Stimulated activated CD8-positive, alpha-beta memory T cell treated with anti-CD3 and anti-CD28 coated beads, Interleukin-15, amount 100 ng/mL, for 48 hours (primary cell): ENCODE measurements around the gene SCP2.

Experiments
- DNase-seq, 2 donors: peaks; one replicate each; pipeline ENCODE4 v3.0.0-alpha.2; 2020; ENCODE audit warnings: low read depth in 2 of 2

Gene SCP2

GRCh38 chr1:52927212-52928014 is at the start of gene SCP2:
Gene SCP2 (plus strand): TSS chr1:52927276. CDS start chr1:52927397, 121 bp downstream.
- DNase-seq = peak; percentile 63 to 74

- DNase-seq = no peak
Observed at GRCh38 chr1:52877554-52877953, 49.5 kb upstream of the SCP2 start.

- no peak for DNase-seq
Observed at GRCh38 chr1:52880206-52880605, 46.9 kb upstream of the SCP2 start.

- DNase-seq = no peak
Observed at GRCh38 chr1:52887483-52887882, 39.6 kb upstream of the SCP2 start.

- DNase-seq = no peak
Observed at GRCh38 chr1:52892424-52893215, 34.5 kb upstream of the SCP2 start.

- no peak for DNase-seq
Observed at GRCh38 chr1:52899445-52899894, 27.6 kb upstream of the SCP2 start.

GRCh38 chr1:52900402-52900801 is 26.7 kb upstream of the SCP2 start:
- no peak for DNase-seq

GRCh38 chr1:52901384-52901783 is 25.7 kb upstream of the SCP2 start:
- DNase-seq = no peak

GRCh38 chr1:52904208-52904926 is 22.7 kb upstream of the SCP2 start:
- DNase-seq = no peak

GRCh38 chr1:52904927-52905698 is 22.0 kb upstream of the SCP2 start:
- no peak for DNase-seq

- no peak for DNase-seq
Observed at GRCh38 chr1:52906135-52906603, 20.9 kb upstream of the SCP2 start.

- DNase-seq = no peak
Observed at GRCh38 chr1:52907068-52907811, 19.8 kb upstream of the SCP2 start.

- no peak for DNase-seq
Observed at GRCh38 chr1:52907812-52908153, 19.3 kb upstream of the SCP2 start.

GRCh38 chr1:52911541-52911940 is 15.5 kb upstream of the SCP2 start:
- DNase-seq = no peak

- no peak for DNase-seq
Observed at GRCh38 chr1:52913014-52913413, 14.1 kb upstream of the SCP2 start.

GRCh38 chr1:52913537-52913936 is 13.5 kb upstream of the SCP2 start:
- DNase-seq = no peak

- no peak for DNase-seq
Observed at GRCh38 chr1:52914463-52914862, 12.6 kb upstream of the SCP2 start.

GRCh38 chr1:52915211-52915854 is 11.7 kb upstream of the SCP2 start:
- no peak for DNase-seq

- no peak for DNase-seq
Observed at GRCh38 chr1:52915855-52916220, 11.2 kb upstream of the SCP2 start.

GRCh38 chr1:52916241-52916975 is 10.7 kb upstream of the SCP2 start:
- no peak for DNase-seq
